ENCODE measurements around the gene C7orf25.

Gene C7orf25

GRCh38 chr7:42877862-42878261 is 34.0 kb downstream of the C7orf25 start:
- DNase-seq (ENCODE audit: low spot score), result no peak

- DNase-seq (ENCODE audit: low spot score), result peak; percentile 37
Observed at GRCh38 chr7:42876182-42877068, 35.4 kb downstream of the C7orf25 start.

- DNase-seq (ENCODE audit: low spot score), result no peak
Observed at GRCh38 chr7:42869131-42870020, 42.5 kb downstream of the C7orf25 start.

- no peak for DNase-seq (ENCODE audit: low spot score)
Observed at GRCh38 chr7:42868480-42868879, 43.4 kb downstream of the C7orf25 start.

Data from hematopoietic multipotent progenitor cell treated with erythropoietin and hydrocortisone succinate and interleukin-3 and kit ligand, for 15 days (in vitro differentiated cells).